ENCODE data around the gene LRP5.
"Not testable (repeated sequence)": the region's sequence is repeated elsewhere in the genome, so short reads cannot be mapped to it uniquely, and the experiment has no call there.

LRP5 gene

GRCh38 chr11:68282141-68282860, 30.1 kb upstream of the LRP5 start:
- DNase-seq: peak; percentile 91

GRCh38 chr11:68282861-68283230, 29.5 kb upstream of the LRP5 start:
- no peak for DNase-seq

GRCh38 chr11:68284588-68284987, 27.8 kb upstream of the LRP5 start:
- DNase-seq: not testable (repeated sequence)

- no peak for DNase-seq
Observed at GRCh38 chr11:68287419-68287818, 25.0 kb upstream of the LRP5 start.

- no peak for DNase-seq
Observed at GRCh38 chr11:68289456-68289855, 22.9 kb upstream of the LRP5 start.

- DNase-seq: no peak
Observed at GRCh38 chr11:68293708-68294107, 18.7 kb upstream of the LRP5 start.

GRCh38 chr11:68295271-68295670, 17.1 kb upstream of the LRP5 start:
- DNase-seq: no peak

GRCh38 chr11:68295940-68296339, 16.5 kb upstream of the LRP5 start:
- DNase-seq: no peak

GRCh38 chr11:68296344-68297051, 15.9 kb upstream of the LRP5 start:
- DNase-seq: no peak

- no peak for DNase-seq
Observed at GRCh38 chr11:68297052-68297378, 15.4 kb upstream of the LRP5 start.

- DNase-seq: no peak
Observed at GRCh38 chr11:68297494-68297811, 14.9 kb upstream of the LRP5 start.

GRCh38 chr11:68297812-68298658, 14.4 kb upstream of the LRP5 start:
- DNase-seq: peak; percentile 57

- no peak for DNase-seq
Observed at GRCh38 chr11:68298659-68299516, 13.5 kb upstream of the LRP5 start.

- not testable (repeated sequence) for DNase-seq
Observed at GRCh38 chr11:68299517-68299879, 12.9 kb upstream of the LRP5 start.

- DNase-seq: no peak
Observed at GRCh38 chr11:68300076-68300830, 12.1 kb upstream of the LRP5 start.

GRCh38 chr11:68302256-68302655, 10.1 kb upstream of the LRP5 start:
- DNase-seq: no peak

- no peak for DNase-seq
Observed at GRCh38 chr11:68302670-68303069, 9.7 kb upstream of the LRP5 start.

GRCh38 chr11:68303083-68303482, 9.3 kb upstream of the LRP5 start:
- DNase-seq: no peak

GRCh38 chr11:68303982-68304780, 8.2 kb upstream of the LRP5 start:
- no peak for DNase-seq

- no peak for DNase-seq
Observed at GRCh38 chr11:68306636-68307035, 5.8 kb upstream of the LRP5 start.

- DNase-seq: no peak
Observed at GRCh38 chr11:68308068-68308467, 4.3 kb upstream of the LRP5 start.
